Stimulated activated CD4-positive, alpha-beta T cell treated with anti-CD3 and anti-CD28 coated beads, TNF-alpha, amount 100 ng/mL, for 24 hours (primary cell): ENCODE results near the gene MAP2K7.
A peak's percentile ranks its signal among the peaks of the same experiment; 100 is the strongest.
"Not testable (repeated sequence)": the region's sequence is repeated elsewhere in the genome, so short reads cannot be mapped to it uniquely, and the experiment has no call there.

Experiments
- DNase-seq, 3 experiments: peaks; one replicate each; pipeline ENCODE4 v3.0.0-alpha.2; 2020; ENCODE audit warnings: low read depth in 3 of 3

The MAP2K7 gene

DNA sequence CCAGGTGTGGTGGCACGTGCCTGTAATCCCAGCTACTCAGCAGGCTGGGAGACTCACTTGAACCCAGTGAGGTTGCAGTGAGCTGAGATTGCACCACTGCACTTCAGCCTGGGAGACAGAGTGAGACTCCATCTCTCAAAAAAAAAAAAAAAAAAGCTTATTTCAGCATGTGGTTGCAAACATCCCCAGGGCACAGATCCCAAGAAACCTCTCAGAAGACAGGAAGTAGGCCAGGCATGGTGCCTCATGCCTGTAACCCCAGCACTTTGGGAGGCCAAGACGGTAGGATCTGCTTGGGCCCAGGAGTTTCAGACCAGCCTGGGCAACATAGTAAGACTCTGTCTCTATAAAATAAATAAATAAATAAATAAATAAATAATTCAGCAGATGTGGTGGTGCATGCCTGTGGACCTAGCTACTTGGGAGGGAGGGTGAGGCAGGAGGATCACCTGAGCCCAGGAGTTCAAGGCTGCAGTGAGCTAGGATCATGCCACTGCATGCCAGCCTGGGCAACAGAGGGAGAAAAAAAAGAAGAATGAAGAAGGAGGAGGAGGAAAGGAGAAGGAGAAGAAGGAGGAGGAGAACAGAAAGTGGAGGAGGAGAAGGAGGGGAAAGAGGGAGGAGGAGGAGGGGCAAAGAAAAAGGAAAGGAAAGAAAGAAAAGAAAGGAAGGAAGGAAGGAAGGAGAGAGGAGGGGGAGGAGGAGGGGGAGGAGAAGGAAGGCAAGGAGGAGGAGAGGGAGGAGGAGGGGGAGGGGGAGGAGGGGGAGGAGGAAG is 19.7 kb upstream of the MAP2K7 start:
- DNase-seq: no peak

DNA sequence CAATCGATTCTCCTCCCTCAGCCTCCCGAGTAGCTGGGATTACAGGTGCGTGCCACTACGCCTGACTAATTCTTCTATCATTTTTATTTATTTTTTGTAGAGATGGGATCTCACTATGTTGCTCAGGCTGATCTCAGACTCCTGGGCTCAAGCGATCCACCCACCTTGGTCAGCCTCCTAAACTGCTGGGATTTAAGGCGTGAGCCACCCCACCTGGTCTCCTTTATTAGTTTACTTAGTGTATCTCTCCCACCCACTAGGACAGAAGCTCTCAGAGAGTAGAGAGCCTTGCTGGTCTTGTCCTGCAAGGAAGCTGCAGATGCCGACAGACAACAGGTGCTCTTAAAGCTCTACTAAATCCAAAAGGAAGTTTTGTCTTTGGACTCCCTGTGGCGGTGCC is 17.9 kb upstream of the MAP2K7 start:
- no peak for DNase-seq

DNA sequence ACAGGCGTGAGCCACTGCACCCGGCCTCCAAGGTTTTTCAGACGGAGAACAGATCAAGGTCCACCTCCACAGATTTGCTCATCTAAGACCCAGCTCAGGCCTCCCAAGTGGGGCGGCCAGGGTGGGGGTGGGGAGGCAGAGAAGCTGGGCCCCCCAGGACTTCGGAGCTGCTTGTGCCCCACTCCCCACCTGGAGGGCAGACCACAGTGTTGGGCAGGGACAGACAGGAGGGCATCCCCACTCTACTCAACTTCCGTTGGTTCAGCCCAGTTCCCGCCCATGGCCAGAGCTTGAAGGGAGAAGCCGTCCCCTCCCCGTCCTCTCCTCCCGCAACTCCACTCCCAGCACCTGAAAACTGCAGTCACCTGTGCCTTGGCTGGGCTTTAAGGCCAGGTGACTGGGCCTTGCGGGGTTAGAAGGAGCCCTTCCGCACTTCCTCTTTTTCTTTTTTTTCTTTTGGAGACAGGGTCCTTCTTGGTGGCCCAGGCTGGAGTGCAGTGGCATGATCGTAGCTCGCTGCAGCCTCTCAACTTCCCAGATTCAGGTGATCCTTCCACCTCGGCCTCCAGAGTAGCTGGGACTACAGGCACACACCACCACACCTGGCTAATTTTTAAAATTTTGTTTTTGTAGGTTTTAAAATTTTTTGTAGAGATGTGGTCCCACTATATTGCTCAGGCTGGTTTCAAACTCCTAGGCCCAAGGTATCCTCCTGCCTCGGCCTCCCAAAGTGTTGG is 16.1 kb upstream of the MAP2K7 start:
- DNase-seq: no peak

DNA sequence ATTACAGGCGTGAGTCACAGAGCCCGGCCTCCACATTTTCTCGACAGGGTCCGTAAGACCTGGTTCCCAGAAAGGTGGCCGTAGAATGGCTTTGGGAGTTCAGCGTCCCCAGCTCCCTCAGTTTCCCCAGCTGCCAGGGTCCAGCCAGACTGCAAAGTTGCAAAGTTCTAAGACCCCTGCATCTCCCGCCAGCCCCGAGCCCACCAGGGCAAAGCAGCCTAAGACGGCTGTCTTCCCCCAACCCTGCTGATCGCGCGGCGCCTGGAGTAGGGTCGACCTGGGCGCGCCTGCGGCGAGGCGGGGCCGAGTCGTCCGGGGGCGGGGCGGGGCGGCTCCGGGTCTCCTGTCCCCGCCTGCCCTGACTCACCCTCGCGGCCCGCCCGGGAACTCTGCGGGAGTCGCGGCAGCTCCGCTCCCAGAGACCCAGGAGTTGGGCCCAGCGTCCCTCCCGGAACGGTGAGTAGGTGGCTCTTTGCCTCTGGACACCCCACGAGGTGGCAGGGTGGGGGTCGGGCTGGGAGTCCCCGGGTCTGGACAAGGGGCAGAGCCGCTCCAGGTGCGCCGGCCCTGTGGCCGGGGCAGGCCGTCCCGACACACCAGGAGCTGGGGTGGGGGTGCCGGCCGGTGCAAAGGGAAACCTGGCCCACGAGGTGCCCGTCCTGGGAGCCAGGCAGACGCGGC is 15.4 kb upstream of the MAP2K7 start, which contains the start of gene LRRC8E:
TSS of gene LRRC8E (plus strand) at position 366 of the 681 bp plus-strand sequence. CDS start 7,094 bp downstream, outside the sequence.
- peak in 1 of 3 experiments; percentile 57 for DNase-seq

DNA sequence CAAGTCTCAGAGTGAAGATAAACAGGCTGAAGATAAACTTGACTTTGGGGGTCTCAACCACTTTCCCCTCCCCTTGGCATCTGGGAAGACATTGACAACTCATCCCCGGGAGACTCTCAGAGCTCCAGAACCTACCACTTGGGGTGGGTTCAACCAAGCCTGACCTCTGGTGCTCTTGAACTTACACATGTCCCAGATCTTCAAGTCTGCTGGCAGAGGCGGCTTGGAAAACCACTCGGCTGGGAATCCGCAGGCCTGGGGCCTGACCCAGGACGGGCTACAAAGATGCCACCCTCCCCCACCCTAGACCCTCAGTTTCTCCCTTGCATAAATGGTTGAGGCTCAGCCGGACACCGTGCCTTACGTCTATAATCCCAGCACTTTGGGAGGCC is 14.9 kb upstream of the MAP2K7 start:
- no peak for DNase-seq

DNA sequence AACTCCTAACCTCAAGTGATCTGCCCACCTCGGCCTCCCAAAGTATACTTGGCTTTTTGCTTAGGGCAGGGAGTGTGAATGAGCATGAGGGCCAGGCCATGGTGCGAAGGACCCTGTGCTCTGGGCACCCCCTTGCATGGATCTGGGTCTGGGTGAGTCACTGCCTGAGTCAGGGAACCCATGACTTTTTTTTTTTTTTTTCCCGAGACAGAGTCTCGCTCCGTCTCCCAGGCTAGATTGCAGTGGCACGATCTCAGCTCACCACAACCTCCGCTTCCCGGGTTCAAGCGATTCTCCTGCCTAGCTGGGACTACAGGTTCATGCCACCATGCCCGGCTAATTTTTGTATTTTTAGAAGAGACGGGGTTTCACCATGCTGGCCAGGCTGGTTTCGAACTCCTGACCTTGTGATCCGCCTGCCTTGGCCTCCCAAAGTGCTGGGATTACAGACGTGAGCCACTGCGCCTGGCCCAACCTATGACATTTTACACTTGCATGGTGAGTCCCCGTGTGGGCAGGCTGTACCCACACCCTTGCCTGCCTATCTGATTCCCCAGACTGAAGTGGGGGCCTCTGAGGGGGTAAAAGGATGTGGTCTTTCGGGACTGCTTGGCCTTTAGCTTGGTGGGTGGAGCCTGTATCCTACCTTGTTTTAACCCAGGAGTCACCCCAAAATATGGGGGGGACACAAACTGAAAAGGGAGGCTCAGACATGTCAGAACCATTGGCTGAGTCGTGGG is 10.1 kb upstream of the MAP2K7 start:
- DNase-seq: not testable (repeated sequence)

DNA sequence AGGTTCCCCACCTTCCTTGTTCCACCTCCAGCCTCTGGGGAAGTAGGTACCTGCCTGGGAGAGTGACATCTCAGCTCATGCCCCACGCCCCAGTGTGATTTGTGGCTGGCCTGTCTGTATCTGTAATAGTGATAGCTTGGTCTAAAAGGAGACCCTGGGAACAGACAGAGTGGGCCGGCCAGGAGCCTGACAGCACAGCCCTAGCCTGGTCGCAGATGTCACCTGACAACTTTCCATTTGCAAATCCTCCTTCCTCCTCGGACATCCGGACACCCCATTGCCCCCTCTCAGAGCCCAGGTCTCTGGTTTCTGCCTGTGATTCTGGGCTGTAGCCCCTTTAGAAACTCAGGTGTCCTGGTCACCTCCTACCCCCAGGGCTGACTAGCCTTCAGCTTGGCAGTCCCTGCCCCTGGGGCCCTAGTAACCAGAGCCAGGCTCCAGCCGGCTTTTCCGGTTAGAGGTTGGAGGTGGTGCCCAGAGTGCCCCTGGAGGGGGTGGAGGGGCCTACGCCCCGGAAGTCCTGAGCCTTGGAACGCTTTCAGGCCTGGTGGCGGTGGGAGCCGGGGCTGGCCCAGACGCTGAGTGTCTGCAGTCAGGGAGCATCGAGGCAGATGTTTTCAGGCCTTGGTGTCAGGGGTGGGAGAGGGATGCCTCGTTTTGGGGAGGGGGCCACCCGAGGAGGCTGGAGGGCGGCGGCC is 8.9 kb upstream of the MAP2K7 start:
- DNase-seq: no peak

DNA sequence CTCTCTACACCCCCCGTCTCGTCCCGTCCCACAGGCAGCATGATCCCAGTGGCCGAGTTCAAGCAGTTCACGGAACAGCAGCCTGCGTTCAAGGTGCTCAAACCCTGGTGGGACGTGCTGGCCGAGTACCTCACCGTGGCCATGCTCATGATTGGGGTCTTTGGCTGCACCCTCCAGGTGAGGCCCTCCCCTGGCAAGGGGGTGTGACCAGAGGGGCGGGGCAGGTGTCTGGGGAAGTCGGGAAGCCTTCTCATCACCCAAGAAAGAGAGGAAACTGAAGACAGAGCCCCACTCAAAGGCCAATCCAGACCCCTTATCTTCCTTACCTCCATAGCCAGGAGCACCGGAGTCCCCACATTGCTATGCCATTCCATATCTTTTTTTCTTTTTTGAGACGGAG is 8.1 kb upstream of the MAP2K7 start:
- DNase-seq: no peak

DNA sequence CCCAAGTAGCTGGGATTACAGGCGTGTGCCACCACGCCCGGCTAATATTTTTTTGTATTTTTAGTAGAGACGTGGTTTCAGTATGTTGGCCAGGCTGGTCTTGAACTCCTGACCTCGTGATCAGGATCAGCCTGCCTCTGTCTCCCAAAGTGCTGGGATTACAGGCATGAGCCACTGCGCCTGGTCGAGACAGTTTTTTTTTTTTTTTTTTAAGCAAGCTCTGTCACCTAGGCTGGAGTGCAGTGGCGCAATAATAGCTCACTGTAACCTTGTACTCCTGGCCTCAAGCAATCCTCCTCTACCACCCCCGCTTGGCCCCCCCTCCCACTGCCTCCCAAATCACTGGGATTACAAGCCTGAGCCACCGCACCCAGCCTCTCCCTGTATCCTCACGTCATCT is 6.4 kb upstream of the MAP2K7 start:
- DNase-seq: no peak

DNA sequence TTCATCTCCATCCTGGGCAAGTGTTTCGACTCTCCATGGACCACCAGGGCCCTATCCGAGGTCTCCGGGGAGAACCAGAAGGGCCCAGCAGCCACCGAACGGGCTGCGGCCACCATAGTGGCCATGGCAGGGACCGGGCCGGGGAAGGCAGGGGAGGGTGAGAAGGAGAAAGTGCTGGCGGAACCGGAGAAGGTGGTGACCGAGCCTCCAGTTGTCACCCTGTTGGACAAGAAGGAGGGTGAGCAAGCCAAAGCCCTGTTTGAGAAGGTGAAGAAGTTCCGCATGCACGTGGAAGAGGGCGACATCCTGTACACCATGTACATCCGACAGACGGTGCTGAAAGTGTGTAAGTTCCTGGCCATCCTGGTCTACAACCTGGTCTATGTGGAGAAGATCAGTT is 4.7 kb upstream of the MAP2K7 start:
- no peak for DNase-seq

DNA sequence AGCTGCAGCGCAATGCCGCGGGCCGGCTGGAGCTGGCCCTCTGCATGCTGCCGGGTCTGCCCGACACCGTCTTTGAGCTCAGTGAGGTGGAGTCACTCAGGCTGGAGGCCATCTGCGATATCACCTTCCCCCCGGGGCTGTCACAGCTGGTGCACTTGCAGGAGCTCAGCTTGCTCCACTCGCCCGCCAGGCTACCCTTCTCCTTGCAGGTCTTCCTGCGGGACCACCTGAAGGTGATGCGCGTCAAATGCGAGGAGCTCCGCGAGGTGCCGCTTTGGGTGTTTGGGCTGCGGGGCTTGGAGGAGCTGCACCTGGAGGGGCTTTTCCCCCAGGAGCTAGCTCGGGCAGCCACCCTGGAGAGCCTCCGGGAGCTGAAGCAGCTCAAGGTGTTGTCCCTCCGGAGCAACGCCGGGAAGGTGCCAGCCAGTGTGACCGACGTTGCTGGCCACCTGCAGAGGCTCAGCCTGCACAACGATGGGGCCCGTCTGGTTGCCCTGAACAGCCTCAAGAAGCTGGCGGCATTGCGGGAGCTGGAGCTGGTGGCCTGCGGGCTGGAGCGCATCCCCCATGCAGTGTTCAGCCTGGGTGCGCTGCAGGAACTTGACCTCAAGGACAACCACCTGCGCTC is 3.8 kb upstream of the MAP2K7 start:
- no peak for DNase-seq

DNA sequence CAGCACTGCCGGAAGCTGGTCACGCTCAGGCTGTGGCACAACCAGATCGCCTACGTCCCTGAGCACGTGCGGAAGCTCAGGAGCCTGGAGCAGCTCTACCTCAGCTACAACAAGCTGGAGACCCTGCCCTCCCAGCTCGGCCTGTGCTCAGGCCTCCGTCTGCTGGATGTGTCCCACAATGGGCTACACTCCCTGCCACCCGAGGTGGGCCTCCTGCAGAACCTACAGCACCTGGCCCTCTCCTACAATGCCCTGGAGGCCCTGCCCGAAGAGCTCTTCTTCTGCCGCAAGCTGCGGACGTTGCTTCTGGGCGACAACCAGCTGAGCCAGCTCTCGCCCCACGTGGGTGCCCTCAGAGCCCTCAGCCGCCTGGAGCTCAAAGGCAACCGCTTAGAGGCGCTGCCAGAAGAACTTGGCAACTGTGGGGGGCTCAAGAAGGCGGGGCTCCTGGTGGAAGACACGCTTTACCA is 3.2 kb upstream of the MAP2K7 start:
- DNase-seq: no peak

DNA sequence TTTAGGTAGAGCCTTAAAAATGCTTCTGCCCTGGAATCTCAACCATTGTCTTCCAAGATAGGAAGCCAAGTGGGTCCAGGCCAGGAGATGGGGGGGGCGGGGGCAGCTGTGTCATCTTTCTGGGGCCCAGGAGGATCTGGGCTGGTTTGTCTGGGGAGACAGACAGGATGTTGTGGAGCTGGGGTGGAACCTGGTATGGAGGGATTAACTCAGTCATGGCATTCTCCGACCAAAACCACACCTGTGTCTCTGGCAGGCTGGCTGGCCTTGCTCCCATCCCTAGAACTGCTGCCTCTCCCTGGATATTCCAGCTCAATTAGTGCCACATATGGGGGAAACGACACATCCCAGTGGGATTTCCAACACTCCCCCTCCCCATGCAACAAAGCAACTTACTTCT is 2.7 kb upstream of the MAP2K7 start:
- no peak for DNase-seq

DNA sequence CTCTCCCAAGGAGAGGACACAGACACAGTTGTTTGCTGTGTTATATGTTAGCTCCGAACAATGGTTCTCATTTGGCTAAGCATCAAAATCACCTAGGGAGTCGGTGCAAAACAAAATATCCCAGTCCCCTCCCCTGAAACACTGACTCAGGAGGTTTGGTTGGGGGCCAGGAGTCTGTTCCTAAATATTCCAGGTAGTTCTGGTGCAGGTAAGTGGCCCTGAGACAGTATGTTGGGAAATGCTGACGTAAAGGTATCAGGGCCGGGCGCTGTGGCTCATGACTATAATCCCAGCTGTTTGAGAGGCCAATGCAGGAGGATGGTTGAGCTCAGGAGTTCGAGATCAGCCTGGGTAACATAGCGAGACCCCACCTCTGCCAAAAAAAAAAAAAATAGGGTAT is 2.3 kb upstream of the MAP2K7 start:
- no peak for DNase-seq

DNA sequence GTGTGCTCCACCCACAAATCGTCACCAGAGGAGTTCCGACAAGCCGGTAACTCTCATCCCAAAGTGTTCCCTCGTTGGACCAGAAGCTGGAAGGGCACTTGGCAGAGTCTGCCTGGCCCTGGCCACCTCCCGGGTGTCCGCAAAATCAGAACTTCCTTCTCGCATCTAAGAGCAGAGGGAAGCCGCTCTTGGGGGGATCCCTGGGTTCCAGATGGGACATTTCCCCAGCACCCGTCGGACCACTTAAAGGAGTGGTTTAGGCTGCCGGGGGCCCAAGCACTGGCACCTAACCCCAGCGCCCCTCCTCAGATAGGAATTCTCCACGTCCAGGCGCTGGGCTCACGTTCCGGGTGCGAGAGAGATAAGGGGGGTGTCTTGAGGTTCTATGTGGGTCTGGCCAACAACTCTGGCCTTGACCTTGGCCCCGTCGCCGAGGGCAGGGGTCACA is 857 bp upstream of the MAP2K7 start:
- no peak for DNase-seq

DNA sequence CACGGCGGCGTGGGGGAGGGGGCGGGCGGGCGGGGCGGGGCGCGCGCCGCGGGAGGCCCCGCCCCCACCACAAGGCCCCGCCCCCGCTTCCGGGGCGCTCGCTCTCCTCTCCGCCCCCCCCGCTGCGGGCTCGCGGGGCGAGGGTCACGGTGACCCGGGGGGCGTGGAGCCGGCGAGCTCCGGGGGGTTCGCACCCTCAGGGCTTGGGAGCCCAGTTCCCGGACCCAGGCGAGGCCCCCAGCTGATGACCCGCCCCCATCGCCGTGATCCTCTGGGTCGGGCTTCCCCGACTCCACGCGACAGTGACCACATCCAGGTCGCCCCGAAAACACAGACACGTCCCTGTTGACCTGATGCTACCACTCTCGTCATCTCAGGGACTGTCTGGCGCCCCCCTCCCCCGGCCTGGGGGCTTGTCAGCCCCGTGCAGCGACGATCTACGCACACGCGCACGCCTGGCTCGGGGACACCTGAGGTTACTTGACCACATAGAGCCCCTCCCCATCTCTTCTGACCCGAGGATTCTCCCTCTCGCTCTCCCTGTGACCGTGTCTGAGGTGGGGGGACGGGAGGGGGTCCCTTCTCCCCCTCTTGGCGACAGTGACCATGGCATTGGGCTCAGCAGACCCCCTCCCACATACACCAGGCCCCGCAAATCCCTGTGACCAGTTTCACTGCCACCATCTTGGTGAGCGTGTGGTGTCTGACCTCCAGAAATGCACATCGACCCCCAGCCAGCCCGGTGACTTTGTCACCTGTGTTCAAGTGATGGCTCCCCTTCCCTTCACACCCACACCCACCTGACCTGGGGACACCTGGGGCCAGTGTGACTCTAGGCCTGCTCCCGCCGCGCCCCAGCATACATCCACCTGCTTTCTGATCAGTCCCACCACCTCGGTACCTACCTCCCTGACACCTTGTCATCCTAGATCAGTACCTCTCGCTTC is 670 bp downstream of the MAP2K7 start:
- DNase-seq: peak in 1 of 3 experiments; percentile 43

DNA sequence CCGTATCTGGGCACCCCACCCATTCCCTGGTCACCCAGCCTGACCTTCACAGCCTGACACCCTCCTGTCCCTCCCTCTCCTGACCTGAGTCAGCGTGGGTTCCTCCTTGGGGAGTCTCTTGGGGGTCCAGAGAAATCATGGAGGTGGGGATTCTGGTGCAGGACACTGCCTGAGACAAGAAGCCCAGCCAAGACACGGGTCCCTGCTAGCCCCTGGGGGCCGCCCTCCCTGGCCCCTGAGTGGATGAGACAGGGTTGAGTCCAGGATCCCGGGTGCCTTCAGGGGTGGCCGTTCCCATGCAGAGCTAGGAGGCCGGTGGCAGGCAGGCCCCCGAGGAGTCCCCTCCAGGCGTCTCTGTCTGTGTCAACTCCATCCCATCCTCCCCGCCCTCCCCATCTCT is 1.6 kb downstream of the MAP2K7 start:
- no peak for DNase-seq

DNA sequence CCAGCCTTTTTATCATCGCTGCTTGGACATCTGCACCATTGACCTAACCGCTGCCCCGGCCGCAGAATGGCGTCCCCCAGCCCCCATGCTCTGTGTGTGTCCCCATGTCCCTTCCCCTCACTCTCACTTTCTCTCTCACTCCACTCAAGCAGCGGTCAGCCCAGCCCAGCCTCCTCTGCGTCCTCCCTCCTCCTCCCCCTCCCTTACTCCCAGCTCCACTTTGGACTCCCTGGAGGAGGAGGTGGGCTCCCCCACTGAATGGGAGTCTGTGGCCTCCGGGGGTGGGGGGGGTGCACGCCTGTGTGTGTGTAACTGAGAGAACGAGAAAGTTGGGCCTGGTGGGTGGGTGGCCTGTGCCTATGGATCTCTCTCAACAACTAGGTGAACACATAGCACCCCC is 2.2 kb downstream of the MAP2K7 start:
- no peak for DNase-seq

DNA sequence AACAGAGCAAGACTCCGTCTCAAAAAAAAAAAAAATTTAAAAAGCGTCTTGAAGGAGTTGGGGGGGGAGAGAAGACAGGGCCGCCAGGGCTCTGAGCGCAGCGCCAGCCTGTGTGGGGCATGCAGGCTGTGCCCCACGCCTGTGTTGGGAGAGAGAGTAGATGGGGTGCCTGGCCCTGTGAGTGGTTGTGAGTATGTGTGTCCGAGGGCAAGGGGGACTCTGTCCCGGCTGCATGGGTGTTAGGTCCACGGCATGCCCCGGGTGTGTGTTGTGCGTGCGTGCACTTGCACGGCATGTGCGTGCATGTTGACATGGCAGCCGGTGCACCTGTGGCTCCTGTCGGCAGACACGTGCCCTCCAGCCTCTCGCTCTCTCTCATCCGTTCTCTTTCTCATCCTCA is 3.4 kb downstream of the MAP2K7 start:
- no peak for DNase-seq

DNA sequence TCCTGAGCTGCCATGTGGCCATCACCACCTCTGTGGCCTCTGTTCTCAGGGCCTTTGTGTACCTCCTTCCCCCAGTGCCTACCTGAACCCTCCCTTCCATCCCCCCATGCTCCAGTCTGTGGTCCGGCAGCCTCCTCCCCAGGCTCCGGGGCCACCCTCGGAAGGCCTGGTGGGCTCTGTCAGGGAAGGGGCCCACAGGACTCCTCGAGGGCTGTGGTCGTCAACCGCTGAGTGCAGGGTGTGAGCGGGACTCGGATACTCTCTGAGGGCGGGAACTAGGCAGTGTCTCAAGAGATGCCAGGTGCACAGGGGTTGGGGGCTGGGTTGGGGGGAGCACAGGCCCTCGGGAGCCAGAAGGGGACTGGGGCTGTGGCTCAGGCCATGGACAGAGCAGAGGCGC is 3.9 kb downstream of the MAP2K7 start:
- no peak for DNase-seq
